Measurements from ENCODE around the gene PDK3. TPM values are rescaled to one million over a fixed set of nuclear protein-coding genes. Genes with fewer than 3 reads are reported as not detected.

PDK3 gene
- polyA plus RNA-seq, 1 donor from 2014 or later: 2.1 TPM

DNA sequence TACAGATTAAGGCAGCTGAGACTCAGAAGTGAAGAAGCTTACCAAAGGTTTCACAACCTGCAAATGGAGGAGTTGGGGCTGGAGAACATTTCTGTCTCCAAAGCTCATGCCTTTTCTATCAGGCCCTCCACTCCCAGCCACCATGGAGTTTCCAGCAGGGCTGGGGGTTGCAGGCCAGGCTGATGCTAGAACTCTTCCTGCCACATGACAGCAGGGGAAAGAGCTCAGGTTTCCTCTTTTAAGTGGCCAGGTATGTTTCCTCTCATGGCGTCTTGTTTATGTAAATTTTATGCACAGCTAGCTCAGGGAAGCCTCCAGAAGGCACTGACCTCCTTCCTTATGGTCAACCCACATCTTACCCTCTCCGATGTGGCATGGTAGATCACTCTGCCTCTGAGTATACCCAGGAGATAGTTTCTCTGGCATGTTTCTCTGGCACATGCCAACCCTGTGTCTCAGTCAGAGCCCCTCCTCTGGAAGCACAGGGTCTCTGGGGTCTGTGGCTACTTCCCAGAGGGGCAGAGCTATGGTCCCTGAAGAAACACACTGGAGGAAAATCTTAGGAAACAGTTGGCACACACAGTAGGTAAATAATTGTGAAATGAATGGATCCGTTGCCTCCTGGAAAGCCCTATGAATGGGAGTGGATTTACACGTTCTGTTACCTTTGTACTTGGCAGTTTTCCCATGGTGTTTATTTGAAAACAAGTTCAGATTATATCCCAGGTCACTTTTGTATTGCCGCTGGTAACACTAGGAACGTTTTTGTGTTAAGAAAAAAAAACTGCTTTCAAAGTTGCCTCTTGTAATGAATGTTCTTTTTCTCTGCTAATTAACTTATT is 28.9 kb downstream of the PDK3 start:
- H3K9me3 ChIP-seq (ENCODE audit: low read length): no peaks in the 10 kb centered on the region
- no peak overlapping the region for H3K4me3 ChIP-seq (ENCODE audit: low read length)
- H3F3A ChIP-seq (ENCODE audit: insufficient read depth, low read length, poor library complexity, severe bottlenecking): no peaks in the 10 kb centered on the region
- TF ChIP-seq TAF1 (IDR thresholded peaks at IDR 0.05; ENCODE audit: low read depth) (no peak), POLR2AphosphoS5 (IDR thresholded peaks at IDR 0.05) (no peak), EP300 (conservative IDR thresholded peaks at IDR 0.05; ENCODE audit: poor library complexity, severe bottlenecking) (no peak), SMC3 (conservative IDR thresholded peaks at IDR 0.05; ENCODE audit: poor library complexity) (no peak), EZH2 (IDR thresholded peaks at IDR 0.05; ENCODE audit: borderline replicate concordance, insufficient read depth, low read length, poor library complexity, severe bottlenecking) (no peak), RAD21 (conservative IDR thresholded peaks at IDR 0.05) (no peak), MXI1 (conservative IDR thresholded peaks at IDR 0.05; ENCODE audit: poor library complexity, severe bottlenecking) (no peak)
- TF ChIP-seq, protein P1, sequence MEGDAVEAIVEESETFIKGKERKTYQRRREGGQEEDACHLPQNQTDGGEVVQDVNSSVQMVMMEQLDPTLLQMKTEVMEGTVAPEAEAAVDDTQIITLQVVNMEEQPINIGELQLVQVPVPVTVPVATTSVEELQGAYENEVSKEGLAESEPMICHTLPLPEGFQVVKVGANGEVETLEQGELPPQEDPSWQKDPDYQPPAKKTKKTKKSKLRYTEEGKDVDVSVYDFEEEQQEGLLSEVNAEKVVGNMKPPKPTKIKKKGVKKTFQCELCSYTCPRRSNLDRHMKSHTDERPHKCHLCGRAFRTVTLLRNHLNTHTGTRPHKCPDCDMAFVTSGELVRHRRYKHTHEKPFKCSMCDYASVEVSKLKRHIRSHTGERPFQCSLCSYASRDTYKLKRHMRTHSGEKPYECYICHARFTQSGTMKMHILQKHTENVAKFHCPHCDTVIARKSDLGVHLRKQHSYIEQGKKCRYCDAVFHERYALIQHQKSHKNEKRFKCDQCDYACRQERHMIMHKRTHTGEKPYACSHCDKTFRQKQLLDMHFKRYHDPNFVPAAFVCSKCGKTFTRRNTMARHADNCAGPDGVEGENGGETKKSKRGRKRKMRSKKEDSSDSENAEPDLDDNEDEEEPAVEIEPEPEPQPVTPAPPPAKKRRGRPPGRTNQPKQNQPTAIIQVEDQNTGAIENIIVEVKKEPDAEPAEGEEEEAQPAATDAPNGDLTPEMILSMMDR (IDR thresholded peaks at IDR 0.05; ENCODE audit: poor library complexity, severe bottlenecking): no peak
- TF ChIP-seq, protein P2, sequence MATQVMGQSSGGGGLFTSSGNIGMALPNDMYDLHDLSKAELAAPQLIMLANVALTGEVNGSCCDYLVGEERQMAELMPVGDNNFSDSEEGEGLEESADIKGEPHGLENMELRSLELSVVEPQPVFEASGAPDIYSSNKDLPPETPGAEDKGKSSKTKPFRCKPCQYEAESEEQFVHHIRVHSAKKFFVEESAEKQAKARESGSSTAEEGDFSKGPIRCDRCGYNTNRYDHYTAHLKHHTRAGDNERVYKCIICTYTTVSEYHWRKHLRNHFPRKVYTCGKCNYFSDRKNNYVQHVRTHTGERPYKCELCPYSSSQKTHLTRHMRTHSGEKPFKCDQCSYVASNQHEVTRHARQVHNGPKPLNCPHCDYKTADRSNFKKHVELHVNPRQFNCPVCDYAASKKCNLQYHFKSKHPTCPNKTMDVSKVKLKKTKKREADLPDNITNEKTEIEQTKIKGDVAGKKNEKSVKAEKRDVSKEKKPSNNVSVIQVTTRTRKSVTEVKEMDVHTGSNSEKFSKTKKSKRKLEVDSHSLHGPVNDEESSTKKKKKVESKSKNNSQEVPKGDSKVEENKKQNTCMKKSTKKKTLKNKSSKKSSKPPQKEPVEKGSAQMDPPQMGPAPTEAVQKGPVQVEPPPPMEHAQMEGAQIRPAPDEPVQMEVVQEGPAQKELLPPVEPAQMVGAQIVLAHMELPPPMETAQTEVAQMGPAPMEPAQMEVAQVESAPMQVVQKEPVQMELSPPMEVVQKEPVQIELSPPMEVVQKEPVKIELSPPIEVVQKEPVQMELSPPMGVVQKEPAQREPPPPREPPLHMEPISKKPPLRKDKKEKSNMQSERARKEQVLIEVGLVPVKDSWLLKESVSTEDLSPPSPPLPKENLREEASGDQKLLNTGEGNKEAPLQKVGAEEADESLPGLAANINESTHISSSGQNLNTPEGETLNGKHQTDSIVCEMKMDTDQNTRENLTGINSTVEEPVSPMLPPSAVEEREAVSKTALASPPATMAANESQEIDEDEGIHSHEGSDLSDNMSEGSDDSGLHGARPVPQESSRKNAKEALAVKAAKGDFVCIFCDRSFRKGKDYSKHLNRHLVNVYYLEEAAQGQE (IDR thresholded peaks at IDR 0.05; ENCODE audit: borderline replicate concordance): no peak
- H3K27me3 ChIP-seq (ENCODE audit: insufficient read depth, low read depth, low read length): no peaks in the 10 kb centered on the region
- no peak overlapping the region for H2AFZ ChIP-seq (ENCODE audit: low read depth, low read length)
- no peak overlapping the region for H3K27ac ChIP-seq (ENCODE audit: low read length)
- H3K9ac ChIP-seq (ENCODE audit: low read length): no peak overlapping the region
- no peaks in the 10 kb centered on the region for H4K20me1 ChIP-seq (ENCODE audit: insufficient read depth)
- H3K79me2 ChIP-seq (replicated peaks; ENCODE audit: insufficient read depth, low read length): no peaks in the 10 kb centered on the region
- no peaks in the 10 kb centered on the region for H3K36me3 ChIP-seq (ENCODE audit: insufficient read depth, low read length)
- no peak overlapping the region for H3K4me2 ChIP-seq (ENCODE audit: low read length)
- no peaks in the 10 kb centered on the region for H3K9me2 ChIP-seq (ENCODE audit: insufficient read depth, low read length)

DNA sequence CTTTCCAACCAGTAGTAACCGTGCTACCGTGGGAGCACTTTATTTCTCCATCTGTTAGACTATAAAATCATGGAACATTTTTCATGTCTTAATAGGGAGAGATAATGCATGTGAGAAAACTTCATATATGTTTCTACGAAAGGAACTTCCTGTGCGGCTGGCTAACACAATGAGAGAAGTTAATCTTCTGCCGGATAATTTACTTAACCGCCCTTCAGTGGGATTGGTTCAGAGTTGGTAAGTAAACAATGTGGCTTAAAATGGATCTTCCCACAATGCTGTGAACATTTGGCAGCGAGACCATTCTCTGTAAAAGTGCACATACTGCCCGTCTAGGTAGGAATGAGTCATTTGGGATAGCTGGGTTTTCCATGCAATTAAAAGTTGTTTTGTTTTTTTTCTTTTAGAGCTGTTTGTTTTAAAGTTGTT is 29.6 kb downstream of the PDK3 start:
- Histone ChIP-seq H4K20me1 (ENCODE audit: insufficient read depth) (no peaks in the 10 kb centered on the region), H3K27ac (ENCODE audit: low read length) (no peak overlapping the region), H3K9ac (ENCODE audit: low read length) (no peak overlapping the region), H2AFZ (ENCODE audit: low read depth, low read length) (no peak overlapping the region), H3K4me2 (ENCODE audit: low read length) (no peak overlapping the region), H3K36me3 (ENCODE audit: insufficient read depth, low read length) (no peaks in the 10 kb centered on the region), H3K4me3 (ENCODE audit: low read length) (no peak overlapping the region), H3K9me3 (ENCODE audit: low read length) (no peaks in the 10 kb centered on the region), H3K27me3 (ENCODE audit: insufficient read depth, low read depth, low read length) (no peaks in the 10 kb centered on the region), H3F3A (ENCODE audit: insufficient read depth, low read length, poor library complexity, severe bottlenecking) (no peaks in the 10 kb centered on the region), H3K9me2 (ENCODE audit: insufficient read depth, low read length) (no peaks in the 10 kb centered on the region), H3K79me2 (replicated peaks; ENCODE audit: insufficient read depth, low read length) (no peaks in the 10 kb centered on the region)
- TF ChIP-seq EZH2 (IDR thresholded peaks at IDR 0.05; ENCODE audit: borderline replicate concordance, insufficient read depth, low read length, poor library complexity, severe bottlenecking): no peak
- TF ChIP-seq TAF1 (IDR thresholded peaks at IDR 0.05; ENCODE audit: low read depth): no peak
- no peak for TF ChIP-seq EP300 (conservative IDR thresholded peaks at IDR 0.05; ENCODE audit: poor library complexity, severe bottlenecking)
- no peak for TF ChIP-seq RAD21 (conservative IDR thresholded peaks at IDR 0.05)
- TF ChIP-seq, protein P1 (IDR thresholded peaks at IDR 0.05; ENCODE audit: poor library complexity, severe bottlenecking): no peak
- TF ChIP-seq POLR2AphosphoS5 (IDR thresholded peaks at IDR 0.05): no peak
- no peak for TF ChIP-seq MXI1 (conservative IDR thresholded peaks at IDR 0.05; ENCODE audit: poor library complexity, severe bottlenecking)
- no peak for TF ChIP-seq SMC3 (conservative IDR thresholded peaks at IDR 0.05; ENCODE audit: poor library complexity)
- TF ChIP-seq, protein P2 (IDR thresholded peaks at IDR 0.05; ENCODE audit: borderline replicate concordance): no peak
